Testis (tissue), 2 donors: ENCODE measurements around the gene TPSAB1.

Experiments
- CTCF ChIP-seq, 3 experiments: fragments of 450-650 bp in 2 of 3; fragments of 200-600 bp in 1 of 3; sonication (generic) in 1 of 3; IDR thresholded peaks; one replicate each; pipeline ENCODE4 v1.5.1; 2016 to 2019; ENCODE audit warnings: antibody characterized with exemption in 3 of 3, mild to moderate bottlenecking in 2 of 3, moderate library complexity in 1 of 3
- POLR2A ChIP-seq: fragments of 450-650 bp; IDR thresholded peaks from one replicate; pipeline ENCODE4 v1.6.1; 2017; ENCODE audit warnings: antibody characterized with exemption, mild to moderate bottlenecking, moderate library complexity

DNA sequence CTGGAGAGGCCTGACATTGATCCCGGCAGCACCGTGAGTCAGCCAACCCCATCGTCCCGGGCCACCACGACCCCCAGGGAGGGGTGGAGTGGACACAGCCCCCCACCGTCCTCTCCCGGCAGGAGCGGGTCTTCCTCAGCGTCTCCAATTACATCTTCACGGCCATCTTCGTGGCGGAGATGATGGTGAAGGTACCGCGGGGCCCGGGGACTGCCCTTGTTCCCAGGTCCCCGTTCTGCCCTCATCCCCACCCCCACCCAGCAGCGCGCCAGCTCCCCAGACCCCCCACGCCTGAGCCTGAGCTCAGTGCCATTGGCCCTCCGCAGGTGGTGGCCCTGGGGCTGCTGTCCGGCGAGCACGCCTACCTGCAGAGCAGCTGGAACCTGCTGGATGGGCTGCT lies 30.0 kb upstream of the TPSAB1 start:
- TF ChIP-seq CTCF (IDR thresholded peaks at IDR 0.05) (no peak), POLR2A (no peak)
